H1 (cell line): Measurements from ENCODE around the gene UNC119B. TPM values are rescaled to one million over a fixed set of nuclear protein-coding genes. Genes with fewer than 3 reads are reported as not detected.

Experiments
- CHD7 ChIP-seq: fragments of 300-600 bp; sonication (generic); IDR thresholded peaks from 2 replicates; pipeline ENCODE4 v1.7.1; 2012; ENCODE audit warnings: low read length, moderate library complexity, mild to moderate bottlenecking, inconsistent platforms; ENCODE audit not compliant: insufficient replicate concordance
- E2F6 ChIP-seq: IDR thresholded peaks from 2 replicates; pipeline ENCODE4 v1.6.1; 2012; ENCODE audit warnings: inconsistent platforms
- EP300 ChIP-seq, 2 experiments: IDR thresholded peaks; 1 replicate in 1 of 2; 2 replicates in 1 of 2; pipeline ENCODE4 v1.6.1; 2011 to 2012; ENCODE audit warnings: low read depth in 2 of 2, low read length in 2 of 2, mild to moderate bottlenecking in 2 of 2, borderline replicate concordance in 1 of 2, inconsistent platforms in 1 of 2, moderate library complexity in 1 of 2
- TEAD4 ChIP-seq: IDR thresholded peaks from 2 replicates; pipeline ENCODE4 v1.6.1; 2012; ENCODE audit warnings: low read depth, low read length, inconsistent platforms, mixed read lengths
- polyA plus RNA-seq, 7 experiments: library from polyadenylated mRNA; depleted of rRNA in 3 of 7; stranded (reverse) in 5 of 7; unstranded in 2 of 7; fragments of >200 nt in 5 of 7; fragments of 200-250 nt in 2 of 7; gene quantifications; 1 replicate in 5 of 7; 2 replicates in 1 of 7; 4 replicates in 1 of 7; pipeline versions ENCODE4 v1.2.1 to v1.2.3, GENCODE V29; 2011 to 2013; ENCODE audit warnings: missing spikeins in 2 of 7, mixed read lengths in 2 of 7
- total RNA-seq: library from RNA; stranded (reverse); fragmentation: NEBNext Ultra II Directional; extraction: Animal tissue kit (Norgen Biotek cat#: 25700); gene quantifications from 2 replicates; pipeline ENCODE4 v1.2.1, GENCODE V29; 2021

UNC119B gene
- total and polyA plus RNA-seq, 2 of the 8 experiments (the other 6 are each of a cell fraction or from before 2014, with no cell fraction given), result 40.5 to 50.1 TPM

- TF ChIP-seq CHD7, result no peak
- TF ChIP-seq EP300 (IDR thresholded peaks at IDR 0.05; ENCODE audit: borderline replicate concordance in 1 of 2, low read depth in 2 of 2, low read length in 2 of 2), result no peak
- no peak for TF ChIP-seq TEAD4
- TF ChIP-seq E2F6, result no peak
These were observed 16.4 kb upstream of the UNC119B start (continued) for GRCh38 chr12:120693848-120694247.
